Measurements from ENCODE around the gene PNPLA5.
A peak's percentile ranks its signal among the peaks of the same experiment; 100 is the strongest.

The PNPLA5 gene

DNA sequence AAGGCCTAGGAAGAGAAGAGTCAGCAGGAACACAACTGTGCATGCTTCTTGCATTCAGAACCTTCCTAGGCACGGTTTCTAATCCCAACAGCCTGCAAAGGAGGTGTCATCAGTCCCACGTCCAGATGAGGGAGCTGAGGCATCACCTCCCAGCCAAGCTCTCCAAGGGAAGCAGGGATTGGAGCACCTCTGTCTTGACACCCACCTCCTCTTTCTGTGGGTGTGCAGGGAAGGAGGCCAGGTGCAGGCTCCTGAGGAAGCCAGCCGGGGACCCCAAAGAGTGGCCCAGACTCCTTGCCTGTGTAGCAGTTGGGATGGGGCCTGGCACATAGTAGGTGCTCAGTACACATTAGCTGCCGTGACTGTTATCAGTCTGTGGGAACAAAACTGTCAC, 2.0 kb downstream of the PNPLA5 start:
- Histone ChIP-seq H2BK15ac (ENCODE audit: low read length) (no peak overlapping the region), H3K4me2 (ENCODE audit: insufficient read depth, low read length, poor library complexity, severe bottlenecking) (no peak overlapping the region), H3K18ac (ENCODE audit: low read length) (no peak overlapping the region), H2AFZ (ENCODE audit: low read length) (no peak overlapping the region), H3K9ac (ENCODE audit: low read depth, low read length, poor library complexity) (no peak overlapping the region), H2AK5ac (ENCODE audit: low read depth, low read length) (peak overlapping the region; percentile 61), H2BK5ac (ENCODE audit: low read length) (no peak overlapping the region), H3K79me1 (ENCODE audit: low read depth, low read length) (peaks cover 2% of the 10 kb centered on the region), H3K36me3 (replicated peaks in 1 of 2; ENCODE audit: control insufficient read depth in 2 of 2, insufficient read depth in 2 of 2, low read length in 2 of 2) (no peaks in the 10 kb centered on the region), H3K23ac (ENCODE audit: low read depth, low read length, poor library complexity) (no peak overlapping the region), H3K4me1 (ENCODE audit: control insufficient read depth in 2 of 2, insufficient read depth in 1 of 2, low read depth in 1 of 2, low read length in 2 of 2) (peaks cover 0 to 8% of the 10 kb centered on the region in 2 donors), H3K27ac (replicated peaks; ENCODE audit: low read length) (no peak overlapping the region), H3K27me3 (ENCODE audit: control insufficient read depth in 3 of 3, insufficient read depth in 3 of 3, low read depth in 1 of 3, low read length in 3 of 3) (peaks cover 16 to 83% (median 39%) of the 10 kb centered on the region in 3 experiments), H3K9me3 (replicated peaks in 1 of 2; ENCODE audit: control insufficient read depth in 2 of 2, insufficient read depth in 1 of 2, low read depth in 1 of 2, low read length in 2 of 2) (no peaks in the 10 kb centered on the region), H4K8ac (ENCODE audit: low read depth, low read length) (no peak overlapping the region), H3K4ac (ENCODE audit: low read length) (no peak overlapping the region), H2BK120ac (ENCODE audit: low read depth, low read length) (no peak overlapping the region), H3K4me3 (ENCODE audit: low read length in 2 of 2) (no peak overlapping the region), H3K14ac (ENCODE audit: low read length) (no peak overlapping the region), H2BK12ac (ENCODE audit: low read length) (no peak overlapping the region), H4K91ac (ENCODE audit: low read depth, low read length, poor library complexity) (no peak overlapping the region)
- no CpG with 5 or more reads among the region's 4 CpGs for WGBS, 2 donors (ENCODE audit: extremely low coverage in 2 of 2, insufficient read length in 2 of 2, insufficient replicate concordance in 1 of 2)
- no peak for DNase-seq (ENCODE audit: low spot score)

DNA sequence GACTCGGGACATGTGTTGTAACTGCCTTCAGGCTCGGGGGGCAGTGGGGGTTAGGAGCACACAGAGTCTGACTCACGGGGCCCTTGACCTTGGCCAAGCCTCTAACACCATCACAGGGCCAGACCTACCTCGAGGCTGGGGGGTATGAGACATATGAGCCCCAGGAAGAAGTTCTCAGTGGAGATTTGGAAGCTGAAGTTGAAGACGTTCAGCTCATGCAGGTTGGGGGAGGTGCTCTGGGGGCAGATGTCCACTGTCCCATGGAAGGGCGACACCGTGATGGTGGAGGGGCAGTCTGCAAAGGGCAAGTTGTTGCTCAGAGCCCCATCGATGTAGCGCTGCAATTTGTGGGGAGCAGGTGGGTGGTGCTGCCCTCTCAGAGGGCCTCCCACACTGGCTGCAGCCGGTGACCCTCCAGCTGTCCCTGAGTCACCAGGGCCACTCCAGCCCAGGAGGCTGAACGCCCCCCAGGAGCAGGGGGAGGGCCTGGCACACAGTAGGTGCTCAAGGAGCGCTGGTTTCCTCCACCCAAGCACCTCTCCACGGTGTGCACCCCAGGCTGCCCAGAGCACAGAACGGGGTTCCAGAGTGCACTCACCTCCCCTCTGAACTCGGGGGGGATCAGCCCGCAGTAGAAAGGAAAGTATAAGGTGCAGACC, 2.5 kb downstream of the PNPLA5 start:
- no peak overlapping the region for H4K8ac ChIP-seq (ENCODE audit: low read depth, low read length)
- H4K91ac ChIP-seq (ENCODE audit: low read depth, low read length, poor library complexity) = no peak overlapping the region
- DNase-seq (ENCODE audit: low spot score) = no peak
- H3K27me3 ChIP-seq (ENCODE audit: control insufficient read depth in 3 of 3, insufficient read depth in 3 of 3, low read depth in 1 of 3, low read length in 3 of 3) = peaks cover 16 to 79% (median 39%) of the 10 kb centered on the region in 3 experiments
- H3K79me1 ChIP-seq (ENCODE audit: low read depth, low read length) = peaks cover 2% of the 10 kb centered on the region
- peak overlapping the region; percentile 23 for H3K18ac ChIP-seq (ENCODE audit: low read length)
- no peak overlapping the region for H2BK12ac ChIP-seq (ENCODE audit: low read length)
- no peak overlapping the region for H2BK120ac ChIP-seq (ENCODE audit: low read depth, low read length)
- no peak overlapping the region for H2AFZ ChIP-seq (ENCODE audit: low read length)
- H3K9me3 ChIP-seq (replicated peaks in 1 of 2; ENCODE audit: control insufficient read depth in 2 of 2, insufficient read depth in 1 of 2, low read depth in 1 of 2, low read length in 2 of 2) = no peaks in the 10 kb centered on the region
- H3K9ac ChIP-seq (ENCODE audit: low read depth, low read length, poor library complexity) = no peak overlapping the region
- peak overlapping the region; percentile 61 for H2AK5ac ChIP-seq (ENCODE audit: low read depth, low read length)
- H2BK5ac ChIP-seq (ENCODE audit: low read length) = no peak overlapping the region
- H3K23ac ChIP-seq (ENCODE audit: low read depth, low read length, poor library complexity) = no peak overlapping the region
- H3K27ac ChIP-seq (replicated peaks; ENCODE audit: low read length) = no peak overlapping the region
- no peak overlapping the region for H2BK15ac ChIP-seq (ENCODE audit: low read length)
- H3K4me1 ChIP-seq (ENCODE audit: control insufficient read depth in 2 of 2, insufficient read depth in 1 of 2, low read depth in 1 of 2, low read length in 2 of 2) = peaks cover 0 to 8% of the 10 kb centered on the region in 2 donors
- no peaks in the 10 kb centered on the region for H3K36me3 ChIP-seq (replicated peaks in 1 of 2; ENCODE audit: control insufficient read depth in 2 of 2, insufficient read depth in 2 of 2, low read length in 2 of 2)
- peak overlapping the region; percentile 85 for H3K14ac ChIP-seq (ENCODE audit: low read length)
- WGBS, 2 donors (ENCODE audit: extremely low coverage in 2 of 2, insufficient read length in 2 of 2, insufficient replicate concordance in 1 of 2) = no CpG with 5 or more reads among the region's 16 CpGs
- H3K4me3 ChIP-seq (ENCODE audit: low read length in 2 of 2) = no peak overlapping the region
- H3K4ac ChIP-seq (ENCODE audit: low read length) = no peak overlapping the region
- H3K4me2 ChIP-seq (ENCODE audit: insufficient read depth, low read length, poor library complexity, severe bottlenecking) = no peak overlapping the region

DNA sequence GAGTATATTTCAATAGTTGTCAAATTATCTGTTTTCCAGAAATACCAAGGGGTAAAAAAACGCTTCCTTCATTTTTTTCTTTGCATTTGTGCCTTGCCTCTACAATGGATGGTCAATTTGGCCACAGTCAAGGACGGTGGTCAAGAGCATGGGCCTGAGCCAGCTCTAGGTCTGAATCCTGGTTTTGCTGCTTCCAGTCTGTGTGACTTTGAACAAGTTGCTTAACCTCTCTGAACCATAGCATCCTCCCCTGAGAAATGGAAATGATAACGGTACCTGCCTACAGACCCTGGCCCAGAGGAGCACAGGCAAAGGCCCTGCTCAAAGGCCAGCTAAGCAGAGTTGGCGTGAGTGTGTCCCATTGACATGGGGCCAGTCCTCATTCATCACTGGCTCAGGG, 3.1 kb downstream of the PNPLA5 start:
- no peak overlapping the region for H3K27ac ChIP-seq (replicated peaks; ENCODE audit: low read length)
- no peak overlapping the region for H4K8ac ChIP-seq (ENCODE audit: low read depth, low read length)
- H3K9ac ChIP-seq (ENCODE audit: low read depth, low read length, poor library complexity) = no peak overlapping the region
- H3K23ac ChIP-seq (ENCODE audit: low read depth, low read length, poor library complexity) = no peak overlapping the region
- H3K18ac ChIP-seq (ENCODE audit: low read length) = no peak overlapping the region
- no peak overlapping the region for H3K4me3 ChIP-seq (ENCODE audit: low read length in 2 of 2)
- H2AFZ ChIP-seq (ENCODE audit: low read length) = no peak overlapping the region
- H3K4me2 ChIP-seq (ENCODE audit: insufficient read depth, low read length, poor library complexity, severe bottlenecking) = no peak overlapping the region
- H2BK15ac ChIP-seq (ENCODE audit: low read length) = no peak overlapping the region
- no peak overlapping the region for H2BK5ac ChIP-seq (ENCODE audit: low read length)
- H3K14ac ChIP-seq (ENCODE audit: low read length) = peak overlapping the region; percentile 85
- peaks cover 2% of the 10 kb centered on the region for H3K79me1 ChIP-seq (ENCODE audit: low read depth, low read length)
- no peak for DNase-seq (ENCODE audit: low spot score)
- no peak overlapping the region for H2BK120ac ChIP-seq (ENCODE audit: low read depth, low read length)
- H3K4ac ChIP-seq (ENCODE audit: low read length) = no peak overlapping the region
- no peaks in the 10 kb centered on the region for H3K9me3 ChIP-seq (replicated peaks in 1 of 2; ENCODE audit: control insufficient read depth in 2 of 2, insufficient read depth in 1 of 2, low read depth in 1 of 2, low read length in 2 of 2)
- H2AK5ac ChIP-seq (ENCODE audit: low read depth, low read length) = peak overlapping the region; percentile 61
- peaks cover 0 to 8% of the 10 kb centered on the region in 2 donors for H3K4me1 ChIP-seq (ENCODE audit: control insufficient read depth in 2 of 2, insufficient read depth in 1 of 2, low read depth in 1 of 2, low read length in 2 of 2)
- H4K91ac ChIP-seq (ENCODE audit: low read depth, low read length, poor library complexity) = no peak overlapping the region
- H3K36me3 ChIP-seq (replicated peaks in 1 of 2; ENCODE audit: control insufficient read depth in 2 of 2, insufficient read depth in 2 of 2, low read length in 2 of 2) = no peaks in the 10 kb centered on the region
- no peak overlapping the region for H2BK12ac ChIP-seq (ENCODE audit: low read length)
- WGBS, 2 donors (ENCODE audit: extremely low coverage in 2 of 2, insufficient read length in 2 of 2, insufficient replicate concordance in 1 of 2) = no CpG with 5 or more reads among the region's 4 CpGs
- peaks cover 16 to 73% (median 39%) of the 10 kb centered on the region in 3 experiments for H3K27me3 ChIP-seq (ENCODE audit: control insufficient read depth in 3 of 3, insufficient read depth in 3 of 3, low read depth in 1 of 3, low read length in 3 of 3)

DNA sequence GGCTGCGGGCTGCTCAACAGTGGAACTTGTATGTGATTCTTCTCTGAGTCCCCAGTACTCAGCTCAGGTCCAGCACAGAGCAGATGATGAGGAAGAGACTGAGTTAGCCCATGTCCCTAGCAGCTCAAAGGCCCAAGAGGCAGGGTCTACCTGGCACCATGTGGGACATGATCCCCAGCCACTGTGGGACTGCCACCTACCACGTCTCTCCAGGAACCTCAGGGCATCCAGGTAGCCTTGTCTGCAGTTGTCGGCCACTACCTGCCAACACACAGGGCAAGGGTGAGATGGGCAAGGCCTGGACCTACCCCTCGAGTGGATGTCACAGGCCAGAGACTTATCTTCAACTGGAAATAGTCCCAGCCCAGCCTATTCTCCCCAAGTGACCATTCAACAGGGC, 4.4 kb downstream of the PNPLA5 start:
- Histone ChIP-seq H3K4ac (ENCODE audit: low read length) (no peak overlapping the region), H2BK12ac (ENCODE audit: low read length) (no peak overlapping the region), H3K27ac (replicated peaks; ENCODE audit: low read length) (no peak overlapping the region), H3K18ac (ENCODE audit: low read length) (peak overlapping the region; percentile 71), H3K79me1 (ENCODE audit: low read depth, low read length) (peaks cover 2% of the 10 kb centered on the region), H3K4me1 (ENCODE audit: control insufficient read depth in 2 of 2, insufficient read depth in 1 of 2, low read depth in 1 of 2, low read length in 2 of 2) (peaks cover 0 to 8% of the 10 kb centered on the region in 2 donors), H3K4me3 (ENCODE audit: low read length in 2 of 2) (no peak overlapping the region), H3K23ac (ENCODE audit: low read depth, low read length, poor library complexity) (peak overlapping the region; percentile 27), H2BK15ac (ENCODE audit: low read length) (no peak overlapping the region), H4K8ac (ENCODE audit: low read depth, low read length) (no peak overlapping the region), H3K27me3 (ENCODE audit: control insufficient read depth in 3 of 3, insufficient read depth in 3 of 3, low read depth in 1 of 3, low read length in 3 of 3) (peaks cover 16 to 60% (median 31%) of the 10 kb centered on the region in 3 experiments), H3K14ac (ENCODE audit: low read length) (no peak overlapping the region), H3K4me2 (ENCODE audit: insufficient read depth, low read length, poor library complexity, severe bottlenecking) (no peak overlapping the region), H2AFZ (ENCODE audit: low read length) (no peak overlapping the region), H4K91ac (ENCODE audit: low read depth, low read length, poor library complexity) (no peak overlapping the region), H2AK5ac (ENCODE audit: low read depth, low read length) (peak overlapping the region; percentile 47), H3K9ac (ENCODE audit: low read depth, low read length, poor library complexity) (no peak overlapping the region), H2BK120ac (ENCODE audit: low read depth, low read length) (no peak overlapping the region), H3K36me3 (replicated peaks in 1 of 2; ENCODE audit: control insufficient read depth in 2 of 2, insufficient read depth in 2 of 2, low read length in 2 of 2) (no peaks in the 10 kb centered on the region), H3K9me3 (replicated peaks in 1 of 2; ENCODE audit: control insufficient read depth in 2 of 2, insufficient read depth in 1 of 2, low read depth in 1 of 2, low read length in 2 of 2) (no peaks in the 10 kb centered on the region), H2BK5ac (ENCODE audit: low read length) (no peak overlapping the region)
- DNase-seq (ENCODE audit: low spot score) = no peak
- no CpG with 5 or more reads among the region's 4 CpGs for WGBS, 2 donors (ENCODE audit: extremely low coverage in 2 of 2, insufficient read length in 2 of 2, insufficient replicate concordance in 1 of 2)

Measured in neuronal stem cell (in vitro differentiated cells).